ENCODE data around the gene FAM124A.

The FAM124A gene

GRCh38 chr13:51308781-51309180, 86.6 kb downstream of the FAM124A start:
- DNase-seq (ENCODE audit: low read depth, low spot score): no peak

- DNase-seq (ENCODE audit: low read depth, low spot score): no peak
Observed at GRCh38 chr13:51311231-51311630, 89.0 kb downstream of the FAM124A start.

GRCh38 chr13:51311957-51312520, 89.8 kb downstream of the FAM124A start:
- peak; percentile 18 for DNase-seq (ENCODE audit: low read depth, low spot score)

- DNase-seq (ENCODE audit: low read depth, low spot score): no peak
Observed at GRCh38 chr13:51313619-51314018, 91.4 kb downstream of the FAM124A start.

- DNase-seq (ENCODE audit: low read depth, low spot score): no peak
Observed at GRCh38 chr13:51317262-51317661, 95.1 kb downstream of the FAM124A start.

- DNase-seq (ENCODE audit: low read depth, low spot score): no peak
Observed at GRCh38 chr13:51318015-51318414, 95.8 kb downstream of the FAM124A start.

- DNase-seq (ENCODE audit: low read depth, low spot score): no peak
Observed at GRCh38 chr13:51318876-51319275, 96.7 kb downstream of the FAM124A start.

GRCh38 chr13:51321836-51322235, 99.6 kb downstream of the FAM124A start:
- no peak for DNase-seq (ENCODE audit: low read depth, low spot score)

GRCh38 chr13:51322826-51323225, 100.6 kb downstream of the FAM124A start:
- DNase-seq (ENCODE audit: low read depth, low spot score): no peak

- DNase-seq (ENCODE audit: low read depth, low spot score): no peak
Observed at GRCh38 chr13:51323824-51324511, 101.8 kb downstream of the FAM124A start.

GRCh38 chr13:51324714-51325420, 102.7 kb downstream of the FAM124A start:
- DNase-seq (ENCODE audit: low read depth, low spot score): peak; percentile 23

GRCh38 chr13:51325837-51326236, 103.6 kb downstream of the FAM124A start:
- no peak for DNase-seq (ENCODE audit: low read depth, low spot score)

GRCh38 chr13:51326777-51327176, 104.6 kb downstream of the FAM124A start:
- no peak for DNase-seq (ENCODE audit: low read depth, low spot score)

- no peak for DNase-seq (ENCODE audit: low read depth, low spot score)
Observed at GRCh38 chr13:51327961-51328360, 105.8 kb downstream of the FAM124A start.

- peak; percentile 83 for DNase-seq (ENCODE audit: low read depth, low spot score)
Observed at GRCh38 chr13:51328488-51328887, 106.3 kb downstream of the FAM124A start.

- no peak for DNase-seq (ENCODE audit: low read depth, low spot score)
Observed at GRCh38 chr13:51329606-51330005, 107.4 kb downstream of the FAM124A start.

GRCh38 chr13:51330791-51331190, 108.6 kb downstream of the FAM124A start:
- no peak for DNase-seq (ENCODE audit: low read depth, low spot score)

- DNase-seq (ENCODE audit: low read depth, low spot score): no peak
Observed at GRCh38 chr13:51331354-51331861, 109.2 kb downstream of the FAM124A start.

- no peak for DNase-seq (ENCODE audit: low read depth, low spot score)
Observed at GRCh38 chr13:51332566-51333361, 110.6 kb downstream of the FAM124A start.

- DNase-seq (ENCODE audit: low read depth, low spot score): no peak
Observed at GRCh38 chr13:51333421-51333820, 111.2 kb downstream of the FAM124A start.

- no peak for DNase-seq (ENCODE audit: low read depth, low spot score)
Observed at GRCh38 chr13:51333826-51334225, 111.6 kb downstream of the FAM124A start.
